A204.1 (cell line): ENCODE data around the gene OTOGL.
A peak's percentile ranks its signal among the peaks of the same experiment; 100 is the strongest.
"Not testable (repeated sequence)": the region's sequence is repeated elsewhere in the genome, so short reads cannot be mapped to it uniquely, and the experiment has no call there.

ENCODE experiments used
- FAIRE-seq: peaks from 2 replicates; lab custom pipeline; 2012; peaks lifted over from hg19 to GRCh38; lab: Jason Lieb, UNC

The OTOGL gene

GRCh38 chr12:80188576-80188975, 89.2 kb downstream of the OTOGL start:
- no peak for FAIRE-seq

- FAIRE-seq: no peak
Measured at GRCh38 chr12:80189241-80189640, 89.9 kb downstream of the OTOGL start.

GRCh38 chr12:80190001-80190400, 90.7 kb downstream of the OTOGL start:
- no peak for FAIRE-seq

- no peak for FAIRE-seq
Measured at GRCh38 chr12:80192087-80192486, 92.8 kb downstream of the OTOGL start.

GRCh38 chr12:80193865-80194264, 94.5 kb downstream of the OTOGL start:
- FAIRE-seq: no peak

- peak; percentile 37 for FAIRE-seq
Measured at GRCh38 chr12:80195074-80195726, 95.9 kb downstream of the OTOGL start.

- FAIRE-seq: no peak
Measured at GRCh38 chr12:80195737-80196136, 96.4 kb downstream of the OTOGL start.

GRCh38 chr12:80196419-80196818, 97.1 kb downstream of the OTOGL start:
- no peak for FAIRE-seq

- no peak for FAIRE-seq
Measured at GRCh38 chr12:80198782-80199337, 99.5 kb downstream of the OTOGL start.

- FAIRE-seq: no peak
Measured at GRCh38 chr12:80199931-80200330, 100.6 kb downstream of the OTOGL start.

- no peak for FAIRE-seq
Measured at GRCh38 chr12:80200414-80200813, 101.1 kb downstream of the OTOGL start.

- no peak for FAIRE-seq
Measured at GRCh38 chr12:80201908-80202307, 102.6 kb downstream of the OTOGL start.

GRCh38 chr12:80205960-80206359, 106.6 kb downstream of the OTOGL start:
- no peak for FAIRE-seq

GRCh38 chr12:80208071-80208470, 108.7 kb downstream of the OTOGL start:
- FAIRE-seq: no peak

GRCh38 chr12:80211671-80212070, 112.3 kb downstream of the OTOGL start:
- no peak for FAIRE-seq

- no peak for FAIRE-seq
Measured at GRCh38 chr12:80212938-80213645, 113.8 kb downstream of the OTOGL start.

- FAIRE-seq: no peak
Measured at GRCh38 chr12:80213871-80214270, 114.5 kb downstream of the OTOGL start.

- FAIRE-seq: no peak
Measured at GRCh38 chr12:80217011-80217535, 117.7 kb downstream of the OTOGL start.

GRCh38 chr12:80218925-80219324, 119.6 kb downstream of the OTOGL start:
- FAIRE-seq: not testable (repeated sequence)

- no peak for FAIRE-seq
Measured at GRCh38 chr12:80219345-80219744, 120.0 kb downstream of the OTOGL start.

- FAIRE-seq: no peak
Measured at GRCh38 chr12:80222261-80222660, 122.9 kb downstream of the OTOGL start.

GRCh38 chr12:80226576-80226975, 127.2 kb downstream of the OTOGL start:
- no peak for FAIRE-seq

GRCh38 chr12:80227904-80228303, 128.6 kb downstream of the OTOGL start:
- not testable (repeated sequence) for FAIRE-seq
